Naive thymus-derived CD4-positive, alpha-beta T cell (primary cell): Measurements from ENCODE around the gene CCDC154. TPM values are rescaled to one million over a fixed set of nuclear protein-coding genes. Genes with fewer than 3 reads are reported as not detected.

Experiments
- ATAC-seq: fragments of 150-1000 bp; cut with Tn5 transposase; 2 replicates; pipeline ENCODE4 v1.10.0; 2021; ENCODE audit warnings: mild to moderate bottlenecking, moderate library complexity
- CTCF ChIA-PET: fragments of 350-600 bp; sonication (Branson Sonifier 250); formaldehyde crosslinking; loops from one replicate; lab custom pipeline; 2021; ENCODE audit warnings: antibody characterized with exemption; lab: Charles Lee
- POLR2A ChIA-PET: fragments of 350-600 bp; sonication (Branson Sonifier 250); formaldehyde crosslinking; loops from one replicate; lab custom pipeline; 2021; ENCODE audit warnings: antibody characterized with exemption, inconsistent platforms; lab: Charles Lee
- DNase-seq, 9 donors: peaks; one replicate each; pipeline versions ENCODE4 v3.0.0 to v3.0.0-alpha.2; 2020 to 2022; ENCODE audit warnings: mixed read lengths in 1 of 9
- H3K27ac ChIP-seq: one replicate; pipeline ENCODE4 v1.7.0; 2013; ENCODE audit warnings: mild to moderate bottlenecking, low read depth, low read length, moderate library complexity
- H3K27me3 ChIP-seq, 2 donors: one replicate each; pipeline ENCODE4 v1.7.0; 2013; ENCODE audit warnings: low read length in 2 of 2, mild to moderate bottlenecking in 2 of 2, moderate library complexity in 2 of 2; ENCODE audit not compliant: control insufficient read depth in 2 of 2, insufficient read depth in 2 of 2
- H3K36me3 ChIP-seq, 3 experiments: 1 replicate in 2 of 3; 2 replicates in 1 of 3; pipeline ENCODE4 v1.7.0; 2013; ENCODE audit warnings: low read length in 3 of 3, mild to moderate bottlenecking in 3 of 3, moderate library complexity in 1 of 3; ENCODE audit not compliant: insufficient read depth in 3 of 3, control insufficient read depth in 2 of 3
- H3K4me1 ChIP-seq, 2 donors: one replicate each; pipeline ENCODE4 v1.7.0; 2013; ENCODE audit warnings: low read length in 2 of 2, mild to moderate bottlenecking in 2 of 2, moderate library complexity in 1 of 2; ENCODE audit not compliant: control insufficient read depth in 2 of 2, insufficient read depth in 2 of 2
- H3K4me3 ChIP-seq: 2 replicates; pipeline ENCODE4 v1.7.0; 2013; ENCODE audit warnings: mild to moderate bottlenecking, low read length
- H3K9me3 ChIP-seq, 3 experiments: 1 replicate in 2 of 3; 2 replicates in 1 of 3; pipeline ENCODE4 v1.7.0; 2013; ENCODE audit warnings: low read length in 3 of 3; ENCODE audit not compliant: control insufficient read depth in 2 of 3
- H3K27ac Mint-ChIP-seq, 9 donors: one replicate each; pipeline ENCODE4 v1.8.0; 2020 to 2022; ENCODE audit warnings: mixed read lengths in 9 of 9, mild to moderate bottlenecking in 8 of 9, moderate library complexity in 5 of 9, inconsistent platforms in 2 of 9
- H3K27me3 Mint-ChIP-seq, 5 donors: one replicate each; pipeline ENCODE4 v1.8.0; 2021 to 2022; ENCODE audit warnings: mixed read lengths in 5 of 5, mild to moderate bottlenecking in 1 of 5
- H3K36me3 Mint-ChIP-seq, 5 donors: one replicate each; pipeline ENCODE4 v1.8.0; 2020 to 2022; ENCODE audit warnings: mixed read lengths in 5 of 5, mild to moderate bottlenecking in 3 of 5, inconsistent platforms in 1 of 5
- H3K4me1 Mint-ChIP-seq, 7 donors: one replicate each; pipeline ENCODE4 v1.8.0; 2020 to 2022; ENCODE audit warnings: mixed read lengths in 7 of 7, mild to moderate bottlenecking in 3 of 7, inconsistent platforms in 1 of 7
- H3K4me3 Mint-ChIP-seq, 10 donors: one replicate each; pipeline ENCODE4 v1.8.0; 2020 to 2022; ENCODE audit warnings: mild to moderate bottlenecking in 10 of 10, mixed read lengths in 10 of 10, moderate library complexity in 6 of 10, inconsistent platforms in 2 of 10
- H3K9me3 Mint-ChIP-seq, 11 donors: one replicate each; pipeline ENCODE4 v1.8.0; 2020 to 2022; ENCODE audit warnings: mixed read lengths in 11 of 11, mild to moderate bottlenecking in 4 of 11, inconsistent platforms in 1 of 11, moderate library complexity in 1 of 11
- intact Hi-C, 2 donors: fragments of 100-400 bp; cut with micrococcal nuclease; formaldehyde crosslinking; loops; one replicate each; pipeline ENCODE4 v1.15.1; 2023
- polyA plus RNA-seq, 2 donors: library from polyadenylated mRNA; unstranded; fragments of 300-500 nt; fragmentation: Illumina TruSeq; gene quantifications; one replicate each; pipeline ENCODE4 v1.2.3, GENCODE V29; 2021
- total RNA-seq, 6 experiments: library from RNA in 5 of 6; stranded (reverse) in 5 of 6; gene quantifications; 1 replicate in 5 of 6; 2 replicates in 1 of 6; pipeline ENCODE4 v1.2.3 and lab custom pipeline; 2021 to 2026

Gene CCDC154
- total and polyA plus RNA-seq, 7 experiments from 2014 or later: 3.6 to 19.1 (median 8.9) TPM; not detected in 2

GRCh38 chr16:1392826-1393225 lies 51.5 kb downstream of the CCDC154 start:
- Histone ChIP-seq H3K4me3 (no peak overlapping the region), H3K27me3 (no peaks in the 10 kb centered on the region), H3K9me3 (no peaks in the 10 kb centered on the region), H3K36me3 (peaks cover 0 to 76% (median 4%) of the 10 kb centered on the region in 3 experiments), H3K27ac (no peak overlapping the region), H3K4me1 (no peaks in the 10 kb centered on the region)
- Mint-ChIP-seq H3K9me3 (peaks cover 0 to 4% (median 0%) of the 10 kb centered on the region in 11 donors), H3K27me3 (no peaks in the 10 kb centered on the region), H3K36me3 (peaks cover 0 to 20% (median 0%) of the 10 kb centered on the region in 5 donors), H3K4me3 (no peak overlapping the region), H3K27ac (no peak overlapping the region), H3K4me1 (peaks cover 0 to 4% (median 0%) of the 10 kb centered on the region in 7 donors)
- intact Hi-C loops: no loop called here
- DNase-seq: no peak
- CTCF ChIA-PET: no interaction called here
- ATAC-seq: no peak
- POLR2A ChIA-PET: interaction anchor here (0.8 kb wide), 1 partner anchor 710 kb away, joined by 9 read pairs; no protein-coding TSS in a partner anchor

- H3K4me3 ChIP-seq: no peak overlapping the region
- DNase-seq: no peak
- no peak overlapping the region for H3K27ac Mint-ChIP-seq
- ATAC-seq: no peak
- CTCF ChIA-PET: no interaction called here
- H3K36me3 Mint-ChIP-seq: peaks cover 0 to 17% (median 0%) of the 10 kb centered on the region in 5 donors
- no peak overlapping the region for H3K27ac ChIP-seq
- no peak overlapping the region for H3K4me3 Mint-ChIP-seq
- no peaks in the 10 kb centered on the region for H3K4me1 ChIP-seq
- H3K27me3 ChIP-seq: no peaks in the 10 kb centered on the region
- peaks cover 0 to 79% (median 4%) of the 10 kb centered on the region in 3 experiments for H3K36me3 ChIP-seq
- POLR2A ChIA-PET: no interaction called here
- peaks cover 0 to 4% (median 0%) of the 10 kb centered on the region in 7 donors for H3K4me1 Mint-ChIP-seq
- H3K9me3 Mint-ChIP-seq: peaks cover 0 to 2% (median 0%) of the 10 kb centered on the region in 11 donors
- H3K9me3 ChIP-seq: no peaks in the 10 kb centered on the region
- H3K27me3 Mint-ChIP-seq: no peaks in the 10 kb centered on the region
- intact Hi-C loops: no loop called here
Measured at GRCh38 chr16:1390239-1390779, 54.0 kb downstream of the CCDC154 start.

GRCh38 chr16:1389762-1390161 lies 54.6 kb downstream of the CCDC154 start:
- Histone ChIP-seq H3K27me3 (no peaks in the 10 kb centered on the region), H3K36me3 (peaks cover 0 to 82% (median 4%) of the 10 kb centered on the region in 3 experiments), H3K4me1 (no peaks in the 10 kb centered on the region), H3K4me3 (no peak overlapping the region), H3K27ac (no peak overlapping the region), H3K9me3 (no peaks in the 10 kb centered on the region)
- intact Hi-C loops: no loop called here
- POLR2A ChIA-PET: no interaction called here
- H3K27me3 Mint-ChIP-seq: no peaks in the 10 kb centered on the region
- H3K27ac Mint-ChIP-seq: no peak overlapping the region
- H3K9me3 Mint-ChIP-seq: peaks cover 0 to 2% (median 0%) of the 10 kb centered on the region in 11 donors
- DNase-seq: no peak
- H3K4me3 Mint-ChIP-seq: no peak overlapping the region
- ATAC-seq: no peak
- peaks cover 0 to 4% (median 0%) of the 10 kb centered on the region in 7 donors for H3K4me1 Mint-ChIP-seq
- CTCF ChIA-PET: no interaction called here
- peaks cover 0 to 19% (median 0%) of the 10 kb centered on the region in 5 donors for H3K36me3 Mint-ChIP-seq

- no peaks in the 10 kb centered on the region for H3K27me3 Mint-ChIP-seq
- H3K4me1 ChIP-seq: no peaks in the 10 kb centered on the region
- no peaks in the 10 kb centered on the region for H3K27me3 ChIP-seq
- H3K4me3 ChIP-seq: no peak overlapping the region
- DNase-seq: no peak
- ChIA-PET POLR2A (no interaction called here), CTCF (no interaction called here)
- peaks cover 0 to 2% (median 0%) of the 10 kb centered on the region in 11 donors for H3K9me3 Mint-ChIP-seq
- no peak for ATAC-seq
- no peaks in the 10 kb centered on the region for H3K9me3 ChIP-seq
- H3K27ac Mint-ChIP-seq: no peak overlapping the region
- peaks cover 0 to 4% (median 0%) of the 10 kb centered on the region in 7 donors for H3K4me1 Mint-ChIP-seq
- no peak overlapping the region for H3K4me3 Mint-ChIP-seq
- H3K36me3 Mint-ChIP-seq: peaks cover 0 to 11% (median 0%) of the 10 kb centered on the region in 5 donors
- H3K36me3 ChIP-seq: peaks cover 0 to 79% (median 0%) of the 10 kb centered on the region in 3 experiments
- intact Hi-C loops: no loop called here
- H3K27ac ChIP-seq: no peak overlapping the region
Measured at GRCh38 chr16:1387331-1387730, 57.0 kb downstream of the CCDC154 start.

GRCh38 chr16:1385232-1385631 lies 59.1 kb downstream of the CCDC154 start:
- Histone ChIP-seq H3K4me1 (no peaks in the 10 kb centered on the region), H3K27ac (no peak overlapping the region), H3K4me3 (no peak overlapping the region), H3K27me3 (no peaks in the 10 kb centered on the region), H3K9me3 (no peaks in the 10 kb centered on the region), H3K36me3 (peaks cover 0 to 76% (median 0%) of the 10 kb centered on the region in 3 experiments)
- Mint-ChIP-seq H3K27me3 (no peaks in the 10 kb centered on the region), H3K27ac (no peak overlapping the region), H3K4me3 (no peak overlapping the region), H3K4me1 (peaks cover 1 to 3% (median 2%) of the 10 kb centered on the region in 7 donors), H3K9me3 (no peaks in the 10 kb centered on the region), H3K36me3 (peaks cover 0 to 4% (median 0%) of the 10 kb centered on the region in 5 donors)
- ChIA-PET CTCF (no interaction called here), POLR2A (no interaction called here)
- DNase-seq (no peak), ATAC-seq (no peak)
- intact Hi-C loops: no loop called here

Other genes starting within 250 kb of the CCDC154 start
- not detected for gene TPSG1, start 219.3 kb downstream of the CCDC154 start, total RNA-seq
- not detected for gene TPSG1, start 219.3 kb downstream of the CCDC154 start, polyA plus RNA-seq
- gene TPSB2, start 214.4 kb downstream of the CCDC154 start, total RNA-seq: 1 to 10 TPM in 1 of 5 experiments, not detected in 4; 5.3 TPM
- not detected for gene TPSB2, start 214.4 kb downstream of the CCDC154 start, polyA plus RNA-seq
- gene TPSAB1, start 203.9 kb downstream of the CCDC154 start, total RNA-seq: 10 to 100 TPM in 1 of 5 experiments, 1 to 10 TPM in 1, not detected in 3; 3.2 to 10.2 TPM
- not detected for gene TPSAB1, start 203.9 kb downstream of the CCDC154 start, polyA plus RNA-seq
- gene TPSD1, start 188.5 kb downstream of the CCDC154 start, total RNA-seq: not detected
- not detected for gene TPSD1, start 188.5 kb downstream of the CCDC154 start, polyA plus RNA-seq
- gene UBE2I, start 134.9 kb downstream of the CCDC154 start, total RNA-seq: 100 to 1,000 TPM; 159 to 277 (median 203) TPM
- gene UBE2I, start 134.9 kb downstream of the CCDC154 start, polyA plus RNA-seq: 10 to 100 TPM; 67.2 to 78.9 TPM
- gene BAIAP3, start 110.9 kb downstream of the CCDC154 start, total RNA-seq: 1 to 10 TPM in 3 of 5 experiments, under 1 TPM in 2; 0.49 to 7.5 (median 1.1) TPM
- 1 to 10 TPM in 1 of 2 donors, under 1 TPM in 1; 0.20 to 1.3 TPM for gene BAIAP3, start 110.9 kb downstream of the CCDC154 start, polyA plus RNA-seq
- gene TSR3, start 92.7 kb downstream of the CCDC154 start, total RNA-seq: 10 to 100 TPM; 21.0 to 50.4 (median 33.3) TPM
- gene TSR3, start 92.7 kb downstream of the CCDC154 start, polyA plus RNA-seq: 100 to 1,000 TPM in 1 of 2 donors, 10 to 100 TPM in 1; 79.7 to 103 TPM
- 10 to 100 TPM; 37.9 to 57.7 (median 48.6) TPM for gene GNPTG, start 92.6 kb downstream of the CCDC154 start, total RNA-seq
- gene GNPTG, start 92.6 kb downstream of the CCDC154 start, polyA plus RNA-seq: 10 to 100 TPM; 48.2 to 51.3 TPM
- gene UNKL, start 29.9 kb downstream of the CCDC154 start, total RNA-seq: 100 to 1,000 TPM in 2 of 5 experiments, 10 to 100 TPM in 3; 42.9 to 152 (median 98.5) TPM
- 10 to 100 TPM in 1 of 2 donors, 1 to 10 TPM in 1; 4.0 to 10.6 TPM for gene UNKL, start 29.9 kb downstream of the CCDC154 start, polyA plus RNA-seq
- 10 to 100 TPM in 2 of 5 experiments, 1 to 10 TPM in 3; 7.8 to 11.9 (median 9.7) TPM for gene UQCC4, start 23.8 kb downstream of the CCDC154 start, total RNA-seq
- 10 to 100 TPM; 37.3 to 45.2 TPM for gene UQCC4, start 23.8 kb downstream of the CCDC154 start, polyA plus RNA-seq
- 1 to 10 TPM in 2 of 5 experiments, under 1 TPM in 2, not detected in 1; 0.77 to 3.4 (median 1.7) TPM for gene PERCC1, start 13.5 kb downstream of the CCDC154 start, total RNA-seq
- gene PERCC1, start 13.5 kb downstream of the CCDC154 start, polyA plus RNA-seq: not detected
- gene CLCN7, start 30.5 kb upstream of the CCDC154 start, total RNA-seq: 100 to 1,000 TPM in 4 of 5 experiments, 10 to 100 TPM in 1; 74.8 to 140 (median 115) TPM
- gene CLCN7, start 30.5 kb upstream of the CCDC154 start, polyA plus RNA-seq: 10 to 100 TPM; 17.0 to 35.1 TPM
- under 1 TPM in 2 of 5 experiments, not detected in 3; 0.24 to 0.64 TPM for gene PTX4, start 44.4 kb upstream of the CCDC154 start, total RNA-seq
- gene PTX4, start 44.4 kb upstream of the CCDC154 start, polyA plus RNA-seq: not detected
- gene TELO2, start 48.8 kb upstream of the CCDC154 start, total RNA-seq: 10 to 100 TPM; 46.9 to 58.9 (median 50.3) TPM
- gene TELO2, start 48.8 kb upstream of the CCDC154 start, polyA plus RNA-seq: 10 to 100 TPM; 10.5 to 18.7 TPM
- gene TMEM204, start 89.1 kb upstream of the CCDC154 start, total RNA-seq: 100 to 1,000 TPM in 2 of 5 experiments, 10 to 100 TPM in 3; 26.3 to 162 (median 47.5) TPM
- gene TMEM204, start 89.1 kb upstream of the CCDC154 start, polyA plus RNA-seq: 100 to 1,000 TPM; 152 to 186 TPM
- gene IFT140, start 167.5 kb upstream of the CCDC154 start, total RNA-seq: 10 to 100 TPM in 1 of 5 experiments, 1 to 10 TPM in 4; 7.3 to 10.6 (median 8.1) TPM
- gene IFT140, start 167.5 kb upstream of the CCDC154 start, polyA plus RNA-seq: 10 to 100 TPM in 1 of 2 donors, 1 to 10 TPM in 1; 8.9 to 13.5 TPM
- gene CRAMP1, start 167.8 kb upstream of the CCDC154 start, total RNA-seq: 10 to 100 TPM; 27.0 to 33.2 (median 31.3) TPM
- 1 to 10 TPM; 2.1 to 5.0 TPM for gene CRAMP1, start 167.8 kb upstream of the CCDC154 start, polyA plus RNA-seq
- 10 to 100 TPM; 12.6 to 67.2 (median 36.4) TPM for gene JPT2, start 233.7 kb upstream of the CCDC154 start, total RNA-seq
- gene JPT2, start 233.7 kb upstream of the CCDC154 start, polyA plus RNA-seq: 10 to 100 TPM; 13.0 to 17.5 TPM